ENCODE measurements around the gene CUBN. TPM values are rescaled to one million over a fixed set of nuclear protein-coding genes. Genes with fewer than 3 reads are reported as not detected.

The CUBN gene
- polyA plus RNA-seq, 4 donors, result 0.18 to 161 TPM; not detected in 2

DNA sequence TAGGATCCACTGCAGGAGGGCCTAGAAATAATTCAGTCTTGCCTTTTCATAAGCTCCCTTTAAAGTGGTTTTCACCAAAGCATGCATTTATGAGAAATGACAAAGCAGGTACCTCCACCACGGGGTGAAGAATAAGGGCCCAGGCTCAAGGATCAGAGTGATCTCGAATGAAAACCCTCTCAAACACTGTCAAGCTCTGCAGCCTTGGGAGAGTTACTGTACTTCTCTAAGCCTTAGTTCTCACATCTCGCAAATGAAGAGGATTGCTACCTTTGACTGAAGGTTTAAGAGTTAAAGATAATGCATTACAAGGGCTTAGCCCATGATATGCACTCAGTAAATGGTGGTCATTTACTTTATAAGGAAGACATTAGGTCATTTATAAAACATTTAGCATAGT lies 81.7 kb downstream of the CUBN start:
- Histone ChIP-seq H3K27ac (ENCODE audit: low read depth in 1 of 3, low read length in 2 of 3) (no peak overlapping the region), H3K36me3 (ENCODE audit: control insufficient read depth in 3 of 3, insufficient read depth in 2 of 3, low read depth in 1 of 3, low read length in 3 of 3) (peaks cover 0 to 2% (median 0%) of the 10 kb centered on the region in 3 donors), H3K4me3 (ENCODE audit: low read depth in 1 of 3, low read length in 3 of 3) (no peak overlapping the region), H3K4me1 (ENCODE audit: control insufficient read depth in 3 of 3, insufficient read depth in 2 of 3, low read depth in 1 of 3, low read length in 2 of 3) (no peaks in the 10 kb centered on the region), H3K27me3 (ENCODE audit: control insufficient read depth in 3 of 3, insufficient read depth in 3 of 3, low read length in 3 of 3) (no peaks in the 10 kb centered on the region), H3K9me3 (ENCODE audit: control insufficient read depth in 2 of 2, insufficient read depth in 1 of 2, low read depth in 1 of 2, low read length in 1 of 2) (peaks cover 0 to 2% of the 10 kb centered on the region in 2 donors)
- 70 to 81% (median 75%) methylated on average over 3 of the region's 3 CpGs for WGBS, 3 donors
- FAIRE-seq, result no peak
- DNase-seq, result no peak

DNA sequence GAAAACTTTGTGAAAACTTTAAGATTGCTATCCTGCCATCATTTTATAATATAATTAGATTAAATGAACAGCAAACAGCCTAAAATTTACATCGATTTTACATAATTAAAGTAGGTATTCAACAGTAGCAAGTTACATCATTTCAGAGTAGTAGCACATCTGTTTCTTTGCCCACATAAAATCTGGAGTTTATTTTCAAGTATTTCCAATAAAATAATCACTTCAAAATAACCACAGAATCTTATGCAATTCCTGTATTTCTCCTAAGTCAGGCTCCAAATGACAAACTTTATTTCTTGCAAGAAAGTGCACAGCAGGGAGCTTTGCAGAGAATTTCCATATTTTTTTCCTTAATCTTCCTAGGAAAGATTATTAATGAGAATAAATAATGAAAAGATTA lies 82.6 kb downstream of the CUBN start:
- Histone ChIP-seq H3K36me3 (ENCODE audit: control insufficient read depth in 3 of 3, insufficient read depth in 2 of 3, low read depth in 1 of 3, low read length in 3 of 3) (peaks cover 0 to 2% (median 0%) of the 10 kb centered on the region in 3 donors), H3K27me3 (ENCODE audit: control insufficient read depth in 3 of 3, insufficient read depth in 3 of 3, low read length in 3 of 3) (no peaks in the 10 kb centered on the region), H3K4me1 (ENCODE audit: control insufficient read depth in 3 of 3, insufficient read depth in 2 of 3, low read depth in 1 of 3, low read length in 2 of 3) (no peaks in the 10 kb centered on the region), H3K4me3 (ENCODE audit: low read depth in 1 of 3, low read length in 3 of 3) (no peak overlapping the region), H3K27ac (ENCODE audit: low read depth in 1 of 3, low read length in 2 of 3) (no peak overlapping the region), H3K9me3 (ENCODE audit: control insufficient read depth in 2 of 2, insufficient read depth in 1 of 2, low read depth in 1 of 2, low read length in 1 of 2) (peaks cover 0 to 2% of the 10 kb centered on the region in 2 donors)
- DNase-seq, result no peak
- FAIRE-seq, result no peak
- whole genome bisulfite sequencing, 3 donors, result 76 to 87% (median 79%) methylated on average over 1 of the region's 1 CpG

GRCh38 chr10:17043586-17043985 lies 86.0 kb downstream of the CUBN start:
- H3K27ac ChIP-seq (ENCODE audit: low read depth in 1 of 3, low read length in 2 of 3), result no peak overlapping the region
- H3K36me3 ChIP-seq (ENCODE audit: control insufficient read depth in 3 of 3, insufficient read depth in 2 of 3, low read depth in 1 of 3, low read length in 3 of 3), result peaks cover 0 to 2% (median 0%) of the 10 kb centered on the region in 3 donors
- H3K9me3 ChIP-seq (ENCODE audit: control insufficient read depth in 2 of 2, insufficient read depth in 1 of 2, low read depth in 1 of 2, low read length in 1 of 2), result no peaks in the 10 kb centered on the region
- WGBS, 3 donors, result 81 to 88% (median 87%) methylated on average over 8 of the region's 8 CpGs
- H3K4me1 ChIP-seq (ENCODE audit: control insufficient read depth in 3 of 3, insufficient read depth in 2 of 3, low read depth in 1 of 3, low read length in 2 of 3), result no peaks in the 10 kb centered on the region
- H3K27me3 ChIP-seq (ENCODE audit: control insufficient read depth in 3 of 3, insufficient read depth in 3 of 3, low read length in 3 of 3), result no peaks in the 10 kb centered on the region
- FAIRE-seq, result no peak
- DNase-seq, result no peak
- H3K4me3 ChIP-seq (ENCODE audit: low read depth in 1 of 3, low read length in 3 of 3), result no peak overlapping the region

DNA sequence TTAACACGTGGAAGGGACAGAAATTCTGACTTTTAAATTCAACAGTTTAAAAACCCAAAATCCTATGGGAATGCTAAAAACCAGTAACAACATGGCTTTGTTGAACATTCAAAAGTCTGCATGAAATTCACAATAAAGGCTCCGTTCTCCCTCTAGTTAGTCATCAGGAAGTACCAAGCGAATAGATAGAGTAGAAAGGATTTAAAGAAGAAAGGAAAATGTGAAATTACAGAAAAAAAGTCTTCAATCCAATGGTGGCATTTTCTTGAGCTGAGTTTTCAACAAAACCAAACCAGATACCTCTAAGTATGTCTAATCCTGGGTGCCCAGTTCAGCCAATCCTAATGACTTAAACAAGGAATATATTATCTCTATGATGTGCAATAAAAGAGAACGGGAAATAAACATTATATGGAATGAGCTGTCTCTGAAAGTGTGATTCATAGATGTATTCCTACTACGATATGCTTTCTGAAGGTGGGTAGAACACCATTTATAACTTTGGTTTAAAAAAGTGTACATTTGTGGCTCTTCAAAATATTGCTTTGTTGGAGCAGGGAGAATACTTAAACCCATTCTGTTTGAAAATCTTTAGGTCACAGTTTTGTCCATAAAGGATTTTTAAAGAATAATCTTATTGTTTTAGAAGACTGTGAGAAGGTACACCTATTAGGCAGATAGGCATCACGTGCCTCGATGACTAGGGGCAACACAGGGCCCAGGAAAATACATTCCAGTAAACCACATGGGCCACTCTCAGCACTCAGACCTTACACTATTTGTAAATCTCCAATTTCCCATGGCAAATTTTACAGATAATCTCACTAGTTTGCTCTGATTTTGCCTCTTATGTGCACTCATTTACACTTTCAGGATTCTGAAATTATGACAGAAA lies 87.7 kb downstream of the CUBN start:
- H3K36me3 ChIP-seq (ENCODE audit: control insufficient read depth in 3 of 3, insufficient read depth in 2 of 3, low read depth in 1 of 3, low read length in 3 of 3), result peaks cover 0 to 5% (median 0%) of the 10 kb centered on the region in 3 donors
- no peak overlapping the region for H3K27ac ChIP-seq (ENCODE audit: low read depth in 1 of 3, low read length in 2 of 3)
- FAIRE-seq (no peak), DNase-seq (no peak)
- H3K9me3 ChIP-seq (ENCODE audit: control insufficient read depth in 2 of 2, insufficient read depth in 1 of 2, low read depth in 1 of 2, low read length in 1 of 2), result no peaks in the 10 kb centered on the region
- WGBS, 3 donors, result 68 to 78% (median 78%) methylated on average over 7 of the region's 7 CpGs
- no peaks in the 10 kb centered on the region for H3K4me1 ChIP-seq (ENCODE audit: control insufficient read depth in 3 of 3, insufficient read depth in 2 of 3, low read depth in 1 of 3, low read length in 2 of 3)
- no peaks in the 10 kb centered on the region for H3K27me3 ChIP-seq (ENCODE audit: control insufficient read depth in 3 of 3, insufficient read depth in 3 of 3, low read length in 3 of 3)
- no peak overlapping the region for H3K4me3 ChIP-seq (ENCODE audit: low read depth in 1 of 3, low read length in 3 of 3)

DNA sequence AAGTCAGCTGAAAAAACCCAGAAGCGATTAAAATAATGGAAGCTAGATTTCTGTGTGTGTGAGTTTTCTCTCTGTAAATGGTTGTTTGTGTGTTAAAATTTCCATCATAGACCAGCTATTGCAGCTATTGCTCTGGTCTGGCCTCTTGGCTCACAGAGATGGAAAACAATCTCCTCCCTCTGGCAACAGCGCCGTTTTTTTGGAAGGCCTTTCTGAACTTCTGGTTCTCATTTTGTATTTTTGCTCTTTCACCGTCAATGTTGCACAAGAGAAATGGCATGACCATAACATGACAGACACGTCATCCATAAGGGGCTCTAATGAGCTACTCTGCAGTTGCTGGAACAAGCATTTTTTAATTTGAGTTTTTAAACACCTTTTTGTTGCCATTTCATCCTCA lies 91.0 kb downstream of the CUBN start:
- no peak overlapping the region for H3K4me3 ChIP-seq (ENCODE audit: low read depth in 1 of 3, low read length in 3 of 3)
- H3K27me3 ChIP-seq (ENCODE audit: control insufficient read depth in 3 of 3, insufficient read depth in 3 of 3, low read length in 3 of 3), result no peaks in the 10 kb centered on the region
- H3K9me3 ChIP-seq (ENCODE audit: control insufficient read depth in 2 of 2, insufficient read depth in 1 of 2, low read depth in 1 of 2, low read length in 1 of 2), result no peaks in the 10 kb centered on the region
- FAIRE-seq, result no peak
- H3K27ac ChIP-seq (ENCODE audit: low read depth in 1 of 3, low read length in 2 of 3), result peak overlapping the region in 1 of 3 donors; percentile 31
- H3K4me1 ChIP-seq (ENCODE audit: control insufficient read depth in 3 of 3, insufficient read depth in 2 of 3, low read depth in 1 of 3, low read length in 2 of 3), result peaks cover 0 to 7% (median 0%) of the 10 kb centered on the region in 3 donors
- no peak for DNase-seq
- H3K36me3 ChIP-seq (ENCODE audit: control insufficient read depth in 3 of 3, insufficient read depth in 2 of 3, low read depth in 1 of 3, low read length in 3 of 3), result peaks cover 0 to 12% (median 0%) of the 10 kb centered on the region in 3 donors
- WGBS, 3 donors, result 77 to 92% (median 91%) methylated on average over 5 of the region's 5 CpGs

DNA sequence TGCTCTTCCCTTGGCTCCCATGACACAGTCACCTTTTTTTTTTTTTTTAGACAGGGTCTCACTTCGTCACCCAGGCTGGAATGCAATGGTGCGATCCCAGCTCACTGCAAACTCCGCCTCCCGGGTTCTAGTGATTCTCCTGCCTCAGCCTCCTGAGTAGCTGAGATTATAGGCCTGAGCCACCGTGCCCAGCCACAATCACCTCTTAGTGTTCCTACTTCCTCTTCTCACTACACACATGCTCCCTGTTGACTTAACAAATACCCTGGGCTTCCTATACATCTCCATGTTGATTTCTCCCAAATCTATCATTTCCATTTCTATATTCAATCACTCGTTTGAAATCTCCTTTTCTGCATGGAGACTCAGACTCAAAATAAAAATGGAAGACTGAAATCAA lies 91.7 kb downstream of the CUBN start:
- WGBS, 3 donors, result 83 to 95% (median 89%) methylated on average over 6 of the region's 6 CpGs
- Histone ChIP-seq H3K4me3 (ENCODE audit: low read depth in 1 of 3, low read length in 3 of 3) (no peak overlapping the region), H3K9me3 (ENCODE audit: control insufficient read depth in 2 of 2, insufficient read depth in 1 of 2, low read depth in 1 of 2, low read length in 1 of 2) (no peaks in the 10 kb centered on the region), H3K27ac (ENCODE audit: low read depth in 1 of 3, low read length in 2 of 3) (no peak overlapping the region), H3K36me3 (ENCODE audit: control insufficient read depth in 3 of 3, insufficient read depth in 2 of 3, low read depth in 1 of 3, low read length in 3 of 3) (peaks cover 0 to 12% (median 0%) of the 10 kb centered on the region in 3 donors), H3K4me1 (ENCODE audit: control insufficient read depth in 3 of 3, insufficient read depth in 2 of 3, low read depth in 1 of 3, low read length in 2 of 3) (peaks cover 0 to 7% (median 0%) of the 10 kb centered on the region in 3 donors), H3K27me3 (ENCODE audit: control insufficient read depth in 3 of 3, insufficient read depth in 3 of 3, low read length in 3 of 3) (no peaks in the 10 kb centered on the region)
- FAIRE-seq, result no peak
- no peak for DNase-seq

GRCh38 chr10:17035446-17035845 lies 94.2 kb downstream of the CUBN start:
- Histone ChIP-seq H3K4me1 (ENCODE audit: control insufficient read depth in 3 of 3, insufficient read depth in 2 of 3, low read depth in 1 of 3, low read length in 2 of 3) (peaks cover 0 to 7% (median 0%) of the 10 kb centered on the region in 3 donors), H3K27me3 (ENCODE audit: control insufficient read depth in 3 of 3, insufficient read depth in 3 of 3, low read length in 3 of 3) (no peaks in the 10 kb centered on the region), H3K9me3 (ENCODE audit: control insufficient read depth in 2 of 2, insufficient read depth in 1 of 2, low read depth in 1 of 2, low read length in 1 of 2) (no peaks in the 10 kb centered on the region), H3K27ac (ENCODE audit: low read depth in 1 of 3, low read length in 2 of 3) (peak overlapping the region in 1 of 3 donors; percentile 45), H3K4me3 (ENCODE audit: low read depth in 1 of 3, low read length in 3 of 3) (no peak overlapping the region), H3K36me3 (ENCODE audit: control insufficient read depth in 3 of 3, insufficient read depth in 2 of 3, low read depth in 1 of 3, low read length in 3 of 3) (peaks cover 0 to 16% (median 0%) of the 10 kb centered on the region in 3 donors)
- FAIRE-seq, result no peak
- peak in 1 of 2 donors; percentile 71 for DNase-seq
- WGBS, 3 donors, result 19 to 71% (median 46%) methylated on average over 1 of the region's 1 CpG

GRCh38 chr10:17033529-17034260 lies 95.9 kb downstream of the CUBN start:
- Histone ChIP-seq H3K36me3 (ENCODE audit: control insufficient read depth in 3 of 3, insufficient read depth in 2 of 3, low read depth in 1 of 3, low read length in 3 of 3) (peaks cover 0 to 16% (median 0%) of the 10 kb centered on the region in 3 donors), H3K27me3 (ENCODE audit: control insufficient read depth in 3 of 3, insufficient read depth in 3 of 3, low read length in 3 of 3) (no peaks in the 10 kb centered on the region), H3K4me1 (ENCODE audit: control insufficient read depth in 3 of 3, insufficient read depth in 2 of 3, low read depth in 1 of 3, low read length in 2 of 3) (peaks cover 0 to 7% (median 7%) of the 10 kb centered on the region in 3 donors), H3K4me3 (ENCODE audit: low read depth in 1 of 3, low read length in 3 of 3) (no peak overlapping the region), H3K9me3 (ENCODE audit: control insufficient read depth in 2 of 2, insufficient read depth in 1 of 2, low read depth in 1 of 2, low read length in 1 of 2) (no peaks in the 10 kb centered on the region), H3K27ac (ENCODE audit: low read depth in 1 of 3, low read length in 2 of 3) (no peak overlapping the region)
- DNase-seq, result no peak
- no peak for FAIRE-seq
- 76 to 84% (median 81%) methylated on average over 7 of the region's 7 CpGs for WGBS, 3 donors
